SK-N-SH treated with all-trans-retinoic acid at 6 μM for 48 hours (cell line): ENCODE data around the gene C17orf113.

ENCODE experiments used
- ATAC-seq: fragments of 200-7000 bp; cut with Tn5 transposase; 3 replicates; pipeline ENCODE4 v1.9.1; 2020; ENCODE audit warnings: mild to moderate bottlenecking, moderate library complexity
- CREB5 ChIP-seq: fragments of 250-450 bp; sonication (Bioruptor Pico); IDR thresholded peaks from 2 replicates; pipeline ENCODE4 v1.5.1; 2020; ENCODE audit warnings: low read depth, mild to moderate bottlenecking, moderate library complexity
- CSDC2 ChIP-seq: fragments of 250-450 bp; sonication (Bioruptor Pico); IDR thresholded peaks from 2 replicates; pipeline ENCODE4 v1.5.0; 2020; ENCODE audit warnings: mild to moderate bottlenecking, moderate library complexity
- CSRNP3 ChIP-seq: fragments of 250-450 bp; sonication (Bioruptor Pico); IDR thresholded peaks from 2 replicates; pipeline ENCODE4 v1.5.1; 2021; ENCODE audit warnings: mild to moderate bottlenecking, moderate library complexity
- ESRRG ChIP-seq: fragments of 250-450 bp; sonication (Bioruptor Pico); IDR thresholded peaks from 2 replicates; pipeline ENCODE4 v1.6.1; 2021; ENCODE audit warnings: mild to moderate bottlenecking
- GLIS3 ChIP-seq: fragments of 250-450 bp; sonication (Bioruptor Pico); IDR thresholded peaks from 2 replicates; pipeline ENCODE4 v1.5.0; 2020; ENCODE audit warnings: mild to moderate bottlenecking, moderate library complexity
- ISL1 ChIP-seq: fragments of 250-450 bp; sonication (Bioruptor Pico); IDR thresholded peaks from 2 replicates; pipeline ENCODE4 v2.1.2; 2022; ENCODE audit warnings: mild to moderate bottlenecking, moderate library complexity
- OSR1 ChIP-seq: fragments of 250-450 bp; sonication (Bioruptor Pico); IDR thresholded peaks from 2 replicates; pipeline ENCODE4 v1.8.0; 2022; ENCODE audit warnings: moderate library complexity, mild to moderate bottlenecking, inconsistent platforms
- PATZ1 ChIP-seq: fragments of 250-450 bp; sonication (Bioruptor Pico); IDR thresholded peaks from 2 replicates; pipeline ENCODE4 v1.8.0; 2020; ENCODE audit warnings: mild to moderate bottlenecking, moderate library complexity, borderline replicate concordance
- POU6F1 ChIP-seq: fragments of 250-450 bp; sonication (Bioruptor Pico); IDR thresholded peaks from 2 replicates; pipeline ENCODE4 v1.8.0; 2021; ENCODE audit warnings: low read depth, mild to moderate bottlenecking, moderate library complexity, borderline replicate concordance
- PPARA ChIP-seq: fragments of 250-450 bp; sonication (Bioruptor Pico); IDR thresholded peaks from 2 replicates; pipeline ENCODE4 v1.5.0; 2020; ENCODE audit warnings: mild to moderate bottlenecking, borderline replicate concordance
- RARB ChIP-seq: fragments of 250-450 bp; sonication (Bioruptor Pico); IDR thresholded peaks from 2 replicates; pipeline ENCODE4 v1.8.0; 2021; ENCODE audit warnings: mild to moderate bottlenecking, moderate library complexity
- SNAI2 ChIP-seq: fragments of 250-450 bp; sonication (Bioruptor Pico); IDR thresholded peaks from 2 replicates; pipeline ENCODE4 v1.5.0; 2020; ENCODE audit warnings: mild to moderate bottlenecking, moderate library complexity
- TCF4 ChIP-seq: fragments of 250-450 bp; sonication (Bioruptor Pico); IDR thresholded peaks from 2 replicates; pipeline ENCODE4 v1.8.0; 2021; ENCODE audit warnings: mild to moderate bottlenecking, moderate library complexity, borderline replicate concordance
- TOX ChIP-seq: fragments of 250-450 bp; sonication (Bioruptor Pico); IDR thresholded peaks from 2 replicates; pipeline ENCODE4 v1.8.0; 2021; ENCODE audit warnings: mild to moderate bottlenecking, moderate library complexity, borderline replicate concordance
- TSHZ2 ChIP-seq: fragments of 250-450 bp; sonication (Bioruptor Pico); IDR thresholded peaks from 2 replicates; pipeline ENCODE4 v1.5.0; 2020; ENCODE audit warnings: mild to moderate bottlenecking, moderate library complexity
- ZNF565 ChIP-seq: fragments of 450-650 bp; formaldehyde crosslinking; conservative IDR thresholded peaks from 2 replicates; pipeline ENCODE4 v1.5.0; 2020; ENCODE audit warnings: low read depth, mild to moderate bottlenecking, moderate library complexity
- ZNF70 ChIP-seq: fragments of 450-650 bp; formaldehyde crosslinking; IDR thresholded peaks from 2 replicates; pipeline ENCODE4 v1.5.0; 2020; ENCODE audit warnings: mild to moderate bottlenecking, moderate library complexity

C17orf113 gene

GRCh38 chr17:42050393-42051012 is at the start of gene C17orf113:
C17orf113 (minus strand) TSS chr17:42050601; CDS start chr17:42043376, 7,225 bp downstream.
- TF ChIP-seq ZNF70 (no peak), CSRNP3 (CRISPR knock-in tag) (no peak), GLIS3 (CRISPR knock-in tag) (no peak), PATZ1 (no peak)
- ATAC-seq: peak; percentile 89

GRCh38 chr17:42098730-42099399 is 48.5 kb upstream of the C17orf113 start:
- ATAC-seq: no peak
- TF ChIP-seq TSHZ2 (CRISPR knock-in tag) (no peak), ZNF565 (CRISPR knock-in tag) (no peak), ZNF70 (no peak), SNAI2 (CRISPR knock-in tag) (no peak), PATZ1 (no peak), GLIS3 (CRISPR knock-in tag) (no peak), TCF4 (CRISPR knock-in tag) (no peak), CSDC2 (CRISPR knock-in tag) (no peak), RARB (CRISPR knock-in tag) (no peak), CSRNP3 (CRISPR knock-in tag) (no peak), POU6F1 (no peak)

- no peak; the same call in 2 of the 3 replicates for ATAC-seq
- TF ChIP-seq ISL1 (no peak), ESRRG (no peak), OSR1 (CRISPR knock-in tag) (no peak), TOX (CRISPR knock-in tag) (no peak), CSRNP3 (CRISPR knock-in tag) (no peak), ZNF565 (CRISPR knock-in tag) (no peak), CREB5 (CRISPR knock-in tag) (no peak), PPARA (no peak), CSDC2 (CRISPR knock-in tag) (no peak)
Measured at GRCh38 chr17:42097691-42098631, 47.6 kb upstream of the C17orf113 start, which contains the start of gene ZNF385C. ZNF385C (minus strand) TSS chr17:42098473; CDS start chr17:42063056, 35,417 bp downstream.
